Stimulated activated CD8-positive, alpha-beta memory T cell treated with anti-CD3 and anti-CD28 coated beads, Interleukin-15, amount 100 ng/mL, for 4 hours (primary cell): Measurements from ENCODE around the gene BTF3.

Source experiments
- DNase-seq, 2 donors: peaks; one replicate each; pipeline ENCODE4 v3.0.0-alpha.2; 2020; ENCODE audit warnings: low read depth in 2 of 2

BTF3 gene

GRCh38 chr5:73523861-73524260, 25.6 kb downstream of the BTF3 start:
- DNase-seq: no peak

GRCh38 chr5:73525606-73526203, 27.5 kb downstream of the BTF3 start:
- no peak for DNase-seq

GRCh38 chr5:73528248-73528647, 30.0 kb downstream of the BTF3 start:
- no peak for DNase-seq

GRCh38 chr5:73529081-73529480, 30.8 kb downstream of the BTF3 start:
- no peak for DNase-seq

GRCh38 chr5:73531356-73531755, 33.1 kb downstream of the BTF3 start:
- DNase-seq: no peak

GRCh38 chr5:73532195-73532594, 34.0 kb downstream of the BTF3 start:
- DNase-seq: no peak

GRCh38 chr5:73534011-73534644, 35.9 kb downstream of the BTF3 start:
- no peak for DNase-seq

GRCh38 chr5:73534971-73535370, 36.7 kb downstream of the BTF3 start:
- DNase-seq: no peak

GRCh38 chr5:73539730-73540129, 41.5 kb downstream of the BTF3 start:
- DNase-seq: no peak

- DNase-seq: no peak
Observed at GRCh38 chr5:73540192-73540591, 42.0 kb downstream of the BTF3 start.

GRCh38 chr5:73542020-73542419, 43.8 kb downstream of the BTF3 start:
- no peak for DNase-seq

GRCh38 chr5:73544429-73545402, 46.5 kb downstream of the BTF3 start:
- DNase-seq: no peak

- DNase-seq: no peak
Observed at GRCh38 chr5:73545403-73545779, 47.1 kb downstream of the BTF3 start.

GRCh38 chr5:73550016-73550415, 51.8 kb downstream of the BTF3 start:
- DNase-seq: no peak

- no peak for DNase-seq
Observed at GRCh38 chr5:73552642-73553041, 54.4 kb downstream of the BTF3 start.
